GM21723 (cell line): Measurements from ENCODE around the gene GFY.
"Not testable (repeated sequence)": the region's sequence is repeated elsewhere in the genome, so short reads cannot be mapped to it uniquely, and the experiment has no call there.

Experiments
- ATAC-seq: cut with Tn5 transposase; IDR thresholded peaks from one replicate; pipeline ENCODE4 v1.9.1; 2021; ENCODE audit warnings: mild to moderate bottlenecking, moderate library complexity; ENCODE audit not compliant: unreplicated experiment

Gene GFY

DNA sequence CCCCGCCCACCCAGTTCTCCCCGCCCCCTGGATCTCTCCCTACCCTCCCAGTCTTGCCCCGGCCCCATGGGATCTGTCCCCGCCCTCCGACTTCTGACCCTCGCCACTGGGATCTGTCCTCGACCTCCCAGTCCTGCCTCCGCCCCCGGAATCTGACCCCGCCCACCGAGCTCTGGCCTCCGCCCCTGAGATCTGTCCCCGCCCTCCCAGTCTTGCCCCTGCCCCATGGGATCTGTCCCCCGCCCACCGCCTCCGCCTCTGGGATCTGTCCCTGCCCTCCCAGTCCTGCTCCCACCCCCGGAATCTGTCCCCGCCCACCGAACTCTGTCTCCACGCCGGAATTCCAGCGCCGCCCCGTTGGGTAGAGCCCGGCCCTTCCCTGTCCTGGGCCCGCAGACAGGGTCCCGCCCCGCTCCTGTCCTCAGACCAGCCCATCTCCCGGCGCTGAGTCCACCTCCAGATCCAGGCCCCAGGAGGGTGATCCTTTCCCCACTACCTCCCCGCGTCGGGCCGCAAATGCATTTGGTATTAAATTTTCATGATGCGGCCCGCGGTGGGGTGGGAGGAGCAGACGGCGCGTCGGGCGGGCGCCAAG lies 17.7 kb downstream of the GFY start:
- ATAC-seq, result peak; percentile 12

DNA sequence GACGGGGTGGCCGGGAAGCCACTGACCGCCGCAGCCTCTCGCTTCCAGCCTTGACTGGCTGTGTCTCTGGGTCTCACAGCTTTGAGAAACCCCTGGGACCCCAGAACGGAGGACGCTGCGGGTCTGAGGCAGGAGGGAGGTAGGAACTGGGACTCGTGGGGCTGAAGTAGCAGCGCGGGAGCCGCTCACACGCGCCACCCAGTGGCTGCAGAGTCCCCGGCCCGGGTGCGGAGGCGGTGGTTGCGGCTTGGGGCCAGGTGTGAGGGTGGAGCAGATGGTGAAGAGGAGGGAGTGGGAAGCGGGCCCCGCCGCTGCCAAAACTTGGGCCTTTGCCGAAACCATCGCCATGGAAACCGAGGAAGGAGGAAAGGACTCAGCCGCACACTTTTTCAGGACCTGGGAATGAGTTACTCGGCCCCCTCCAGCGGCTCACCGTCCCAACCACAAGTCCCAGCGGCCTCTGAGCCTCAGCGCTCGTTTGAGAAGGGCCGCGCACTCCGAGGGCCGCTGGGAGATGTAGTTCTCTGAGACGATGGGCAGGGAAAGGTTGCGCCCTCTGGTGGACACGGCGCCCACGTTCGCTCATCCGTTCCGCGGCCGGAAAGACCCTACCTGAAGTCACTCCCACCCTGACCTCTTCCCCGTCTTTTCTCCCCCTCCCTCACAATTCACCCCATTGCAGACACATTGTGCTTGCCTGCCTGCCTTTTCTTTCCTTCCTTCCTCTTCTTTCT lies 18.3 kb downstream of the GFY start:
- peak; percentile 71 for ATAC-seq

DNA sequence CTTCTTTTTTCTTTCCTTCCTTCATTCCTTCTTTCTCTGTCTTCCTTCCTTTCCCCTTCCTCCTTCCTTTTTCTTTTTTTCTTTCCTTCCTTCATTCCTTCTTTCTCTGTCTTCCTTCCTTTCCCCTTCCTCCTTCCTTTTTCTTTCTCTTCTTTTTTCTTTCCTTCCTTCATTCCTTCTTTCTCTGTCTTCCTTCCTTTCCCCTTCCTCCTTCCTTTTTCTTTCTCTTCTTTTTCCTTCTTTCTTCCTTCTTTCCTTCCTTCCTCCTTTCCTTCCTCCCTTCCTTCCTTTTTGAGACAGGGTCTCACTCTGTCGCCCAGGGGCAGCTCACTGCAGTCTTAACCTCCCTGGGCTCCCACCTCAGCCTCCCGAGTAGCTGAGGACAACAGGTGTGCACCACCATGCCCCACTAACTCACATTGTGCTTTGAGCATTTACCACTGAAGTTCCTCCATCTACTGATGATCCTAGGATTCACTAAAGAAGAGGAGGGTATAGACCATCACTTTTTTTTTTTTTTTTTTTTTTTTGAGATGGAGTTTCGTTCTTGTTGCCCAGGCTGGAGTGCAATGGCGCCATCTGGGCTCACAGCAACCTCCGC lies 19.0 kb downstream of the GFY start:
- ATAC-seq, result not testable (repeated sequence)

DNA sequence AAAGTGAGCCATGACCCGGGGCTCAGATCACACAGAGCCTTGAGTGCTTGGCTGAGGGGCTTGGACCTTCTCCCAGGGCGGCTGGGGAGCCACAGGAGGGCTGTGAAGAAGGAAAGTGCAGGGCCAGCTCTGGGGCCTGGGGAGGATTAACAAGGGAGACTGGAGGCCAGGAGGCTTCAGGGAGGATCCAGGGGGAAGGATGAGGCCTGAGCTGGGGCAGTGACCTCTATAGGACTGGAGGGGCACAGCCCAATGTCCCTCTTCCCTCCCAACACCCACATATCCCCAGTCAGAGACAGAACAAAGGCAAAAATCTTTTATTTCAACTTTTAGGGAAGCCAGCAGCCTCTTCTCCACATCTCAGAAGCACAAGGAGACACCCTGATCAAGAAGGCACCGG lies 20.8 kb downstream of the GFY start:
- ATAC-seq, result no peak

DNA sequence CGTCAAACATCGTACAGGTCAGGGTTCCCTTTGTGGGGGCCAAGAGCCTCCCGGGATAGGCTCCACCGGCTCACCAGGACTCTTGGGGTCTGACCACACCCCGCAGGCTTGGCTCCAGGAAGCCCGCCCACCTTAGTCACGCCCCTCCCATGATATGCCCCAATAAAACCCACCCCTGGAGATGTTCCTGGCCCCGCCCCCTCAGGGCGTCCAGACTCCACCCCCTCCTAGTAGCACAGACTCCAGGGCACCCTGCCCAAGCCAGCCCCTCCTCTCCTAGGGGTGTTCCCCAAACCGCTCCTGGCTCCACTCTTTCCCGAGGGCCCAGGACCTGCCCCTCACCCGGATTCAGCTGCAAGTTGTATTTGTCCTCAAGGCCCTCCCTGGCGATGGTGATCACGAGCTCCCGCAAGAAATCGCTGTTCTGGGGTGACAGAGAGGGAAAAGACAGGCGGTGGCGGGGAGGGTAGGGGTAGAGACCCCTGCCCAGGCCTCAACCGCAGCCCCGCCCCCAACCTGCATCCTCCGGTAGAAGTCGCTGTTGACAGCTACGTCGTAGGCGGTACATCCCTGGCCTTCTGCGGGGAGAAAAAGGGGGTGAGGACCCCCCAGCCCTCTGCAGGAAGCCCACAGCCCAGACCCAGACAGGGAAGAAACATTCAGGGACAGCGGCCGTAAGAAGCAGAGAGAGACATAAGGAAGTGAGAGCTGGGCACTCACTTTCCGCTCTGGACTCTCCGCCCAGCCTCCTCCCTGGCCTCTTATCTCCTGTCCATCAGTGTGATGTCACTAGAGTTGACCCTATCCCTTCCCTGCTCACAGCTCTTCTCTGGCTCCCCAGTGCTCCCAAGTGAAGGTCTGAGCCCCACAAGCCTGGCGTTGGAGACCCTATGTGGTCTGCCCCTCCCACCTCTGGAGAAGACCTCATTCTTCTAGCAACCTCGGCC lies 22.6 kb downstream of the GFY start:
- no peak for ATAC-seq

DNA sequence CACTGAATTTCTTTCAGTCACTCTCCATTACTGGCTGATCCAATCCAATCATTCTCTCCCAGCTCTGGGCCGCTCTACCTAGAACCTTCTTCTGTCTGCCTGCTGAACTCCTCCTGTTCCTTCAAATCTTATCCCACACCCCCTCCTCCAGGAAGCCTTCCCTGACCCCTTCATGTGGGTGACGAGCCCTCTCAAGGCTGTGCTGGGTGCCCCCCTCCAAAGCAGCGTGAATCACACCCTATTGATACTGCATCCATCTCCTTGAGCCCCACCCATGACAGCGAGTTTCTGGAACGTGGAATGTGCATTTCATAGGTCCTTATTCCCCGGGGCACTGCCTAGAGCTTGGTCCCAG lies 23.2 kb downstream of the GFY start:
- no peak for ATAC-seq

DNA sequence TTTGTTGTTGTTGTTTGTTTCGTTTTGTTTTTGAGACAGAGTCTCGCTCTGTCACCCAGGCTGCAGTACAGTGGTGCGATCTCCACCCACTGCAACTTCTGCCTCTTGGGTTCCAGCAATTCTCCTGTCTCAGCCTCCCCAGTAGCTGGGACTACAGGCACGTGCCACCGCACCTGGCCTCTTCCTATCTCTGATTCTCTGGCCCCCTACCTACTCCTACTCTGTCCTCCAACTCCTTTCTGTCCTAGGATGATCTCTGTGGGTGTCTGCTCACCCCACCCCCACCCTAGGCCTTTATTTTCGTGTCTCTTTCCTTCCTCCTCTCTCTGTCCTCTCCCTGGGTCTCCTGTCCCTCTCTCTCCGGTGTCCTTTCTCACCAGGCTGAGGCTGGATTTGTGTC lies 25.2 kb downstream of the GFY start:
- no peak for ATAC-seq

DNA sequence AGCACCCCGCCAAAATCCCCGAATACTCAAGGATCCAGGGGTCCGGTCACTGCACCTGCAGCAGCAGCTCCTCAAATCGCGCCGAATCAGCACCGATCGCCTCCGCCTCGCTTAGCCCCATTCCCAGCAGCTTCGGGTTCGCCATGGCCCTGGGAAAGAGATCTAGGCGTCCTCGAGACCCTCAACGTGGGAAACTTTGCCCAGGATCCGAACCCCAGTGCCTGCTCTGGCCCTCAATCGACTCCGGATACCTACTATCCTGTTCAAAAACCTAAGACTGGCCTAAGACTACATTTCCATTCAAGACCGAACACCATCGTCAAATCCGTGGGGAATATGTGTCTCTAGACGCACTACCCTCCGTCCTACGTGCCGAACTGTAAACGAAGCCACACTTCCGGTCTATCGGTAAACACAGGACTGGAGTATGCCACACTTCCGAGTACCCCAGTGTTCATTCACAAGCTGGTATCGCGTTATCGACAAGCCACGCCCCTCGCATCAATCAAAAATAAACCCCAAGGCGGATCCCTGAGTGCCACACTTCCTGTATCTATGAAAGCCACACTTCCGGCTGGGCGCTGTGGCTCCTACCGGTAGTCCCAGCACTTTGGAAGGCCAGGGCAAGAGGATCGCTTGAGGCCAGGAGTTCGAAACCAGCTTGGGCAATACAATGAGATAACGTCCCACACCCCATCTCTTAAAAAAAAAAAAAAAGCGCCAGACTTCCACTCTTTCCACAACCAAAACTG lies 26.4 kb downstream of the GFY start, which contains the start of gene PIH1D1:
Gene PIH1D1 (minus strand): TSS at position 385 of the 752 bp plus-strand sequence. CDS start 240 bp downstream, at position 145.
- ATAC-seq, result peak; percentile 56

DNA sequence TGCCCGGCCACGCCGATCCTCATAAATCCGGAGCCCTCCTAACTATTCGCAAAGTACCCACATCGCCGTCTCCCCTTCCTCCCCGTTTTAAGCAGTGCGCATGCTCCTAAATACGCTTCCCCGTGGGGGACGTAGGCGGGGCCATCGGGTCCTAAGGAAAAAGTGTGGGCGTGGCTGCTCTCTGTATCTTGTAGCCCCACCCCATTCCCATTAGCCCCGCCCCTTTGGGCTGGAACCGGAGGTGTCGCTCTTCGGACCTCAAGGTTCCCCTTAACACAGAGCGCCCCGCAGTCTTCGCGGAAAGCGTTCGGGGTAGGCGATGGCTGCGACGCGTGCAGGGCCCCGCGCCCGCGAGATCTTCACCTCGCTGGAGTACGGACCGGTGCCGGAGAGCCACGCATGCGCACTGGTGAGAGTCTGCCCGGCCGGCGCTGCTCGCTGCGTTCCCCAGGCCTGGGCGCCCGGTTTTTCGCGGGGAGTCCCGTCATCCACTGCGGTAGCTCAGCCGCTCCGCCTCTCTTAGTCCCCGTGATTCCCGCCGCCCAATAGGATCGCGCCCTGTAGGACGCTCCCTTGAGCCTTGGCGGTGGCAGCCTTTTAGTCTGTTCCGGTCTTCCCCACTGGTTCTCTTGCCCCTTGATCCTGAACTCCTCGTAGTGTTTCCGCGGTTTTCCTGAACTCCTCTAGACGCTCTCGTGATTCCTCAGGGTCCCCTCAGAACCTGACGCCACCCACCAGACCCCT lies 28.0 kb downstream of the GFY start, which contains the start of gene ALDH16A1:
Gene ALDH16A1 (plus strand): TSS at position 213 of the 744 bp plus-strand sequence. CDS start 107 bp downstream, at position 320.
- ATAC-seq, result peak; percentile 79

DNA sequence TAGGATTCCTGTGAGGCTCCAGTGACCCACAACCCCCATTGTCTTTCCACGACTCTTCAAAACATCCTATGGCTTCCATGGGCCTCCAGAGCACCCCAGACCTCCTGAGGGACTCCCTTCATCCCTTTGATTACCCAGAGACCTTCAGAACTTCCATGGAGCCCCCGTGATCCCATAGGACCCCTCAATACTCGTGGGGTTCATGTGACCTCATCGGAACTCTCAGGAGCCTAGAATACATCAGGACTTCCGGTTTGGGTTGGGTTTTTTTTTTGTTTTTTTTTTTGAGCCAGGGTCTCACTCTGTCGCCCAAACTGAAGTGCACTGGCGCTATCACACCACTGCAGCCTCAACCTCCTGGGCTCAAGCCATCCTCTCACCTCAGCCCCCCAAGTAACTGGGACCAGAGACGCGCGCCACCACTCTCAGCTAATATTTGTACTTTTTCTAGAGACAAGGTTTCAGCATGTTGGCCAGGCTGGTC lies 28.6 kb downstream of the GFY start:
- ATAC-seq, result no peak

DNA sequence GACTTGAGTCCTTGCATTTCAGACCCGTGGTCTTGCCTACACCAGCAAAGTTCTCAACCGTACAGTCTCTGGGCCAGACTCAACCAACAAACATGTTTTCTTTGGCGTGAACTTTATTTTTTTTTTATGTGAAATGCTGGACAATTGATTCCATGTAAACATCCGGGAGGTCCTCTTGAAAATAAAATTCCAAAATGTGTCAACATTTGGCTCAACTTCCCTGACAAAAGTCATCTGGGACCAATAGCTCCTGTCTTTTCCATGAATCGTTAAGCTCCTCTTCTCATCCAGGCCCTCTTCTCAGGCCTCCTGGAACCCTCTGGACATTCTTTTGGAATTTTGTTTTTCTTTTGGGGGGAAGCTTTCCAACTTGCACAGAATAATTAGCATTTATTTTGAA lies 30.6 kb downstream of the GFY start:
- ATAC-seq, result no peak

DNA sequence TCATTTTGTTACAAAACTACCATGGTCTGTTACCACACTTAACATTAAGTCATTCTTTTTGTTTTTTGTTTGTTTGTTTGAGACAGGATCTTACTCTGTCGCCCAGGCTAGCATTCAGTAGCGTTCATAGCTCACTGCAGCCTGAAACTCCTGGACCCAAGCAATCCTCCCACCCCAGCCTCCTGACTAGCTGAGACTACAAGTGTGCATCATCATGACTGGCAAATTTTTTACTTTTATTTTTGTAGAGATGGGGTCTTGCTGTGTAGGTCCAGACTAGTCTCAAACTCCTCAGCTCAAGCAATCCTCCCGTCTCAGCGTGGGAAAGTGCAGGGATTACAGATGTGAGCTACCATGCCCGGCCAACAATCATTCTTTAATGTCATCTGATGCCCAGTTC lies 31.1 kb downstream of the GFY start:
- no peak for ATAC-seq

DNA sequence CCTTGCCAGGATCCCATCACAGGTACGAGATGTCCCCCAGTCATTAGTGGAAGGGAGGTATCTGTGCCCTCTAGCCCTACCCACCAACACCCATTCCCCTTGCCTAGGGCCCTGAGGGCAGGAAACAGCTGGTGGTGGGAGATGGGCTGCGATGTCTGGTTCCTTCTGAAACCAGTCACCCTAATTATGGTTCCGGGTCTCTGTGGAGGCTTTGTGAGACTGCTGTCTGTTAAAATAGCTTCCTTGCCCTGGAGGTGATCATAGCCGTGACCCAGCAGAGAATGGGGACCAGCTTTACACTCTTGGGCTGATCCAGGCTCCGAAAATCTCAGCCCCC lies 33.3 kb downstream of the GFY start:
- ATAC-seq, result no peak

DNA sequence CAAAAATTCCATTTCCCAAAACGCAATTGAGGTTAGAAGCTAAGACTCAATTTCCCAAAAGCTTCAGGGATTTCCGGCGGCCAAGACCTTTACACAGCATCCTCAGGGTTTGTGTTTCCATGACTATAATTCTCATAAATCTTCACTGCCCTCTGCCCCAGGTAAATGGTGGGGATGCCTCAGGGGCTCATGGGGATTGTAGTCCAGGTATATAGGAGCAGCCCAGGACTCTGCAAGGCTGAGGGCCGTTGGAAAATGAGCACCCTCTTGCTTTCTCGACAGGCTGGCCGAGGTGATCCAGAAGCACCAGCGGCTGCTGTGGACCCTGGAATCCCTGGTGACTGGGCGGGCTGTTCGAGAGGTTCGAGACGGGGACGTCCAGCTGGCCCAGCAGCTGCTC lies 34.2 kb downstream of the GFY start:
- ATAC-seq, result no peak

DNA sequence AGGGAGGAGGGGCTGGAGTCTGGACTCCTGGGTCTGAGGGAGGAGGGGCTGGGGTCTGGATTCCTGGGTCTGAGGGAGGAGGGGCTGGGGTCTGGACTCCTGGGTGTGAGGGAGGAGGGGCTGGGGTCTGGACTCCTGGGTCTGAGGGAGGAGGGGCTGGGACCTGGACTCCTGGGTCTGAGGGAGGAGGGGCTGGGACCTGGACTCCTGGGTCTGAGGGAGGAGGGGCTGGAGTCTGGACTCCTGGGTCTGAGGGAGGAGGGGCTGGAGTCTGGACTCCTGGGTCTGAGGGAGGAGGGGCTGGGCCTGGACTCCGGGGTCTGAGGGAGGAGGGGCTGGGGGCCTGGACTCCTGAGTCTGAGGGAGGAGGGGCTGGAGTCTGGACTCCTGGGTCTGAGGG lies 35.9 kb downstream of the GFY start:
- ATAC-seq, result not testable (repeated sequence)

DNA sequence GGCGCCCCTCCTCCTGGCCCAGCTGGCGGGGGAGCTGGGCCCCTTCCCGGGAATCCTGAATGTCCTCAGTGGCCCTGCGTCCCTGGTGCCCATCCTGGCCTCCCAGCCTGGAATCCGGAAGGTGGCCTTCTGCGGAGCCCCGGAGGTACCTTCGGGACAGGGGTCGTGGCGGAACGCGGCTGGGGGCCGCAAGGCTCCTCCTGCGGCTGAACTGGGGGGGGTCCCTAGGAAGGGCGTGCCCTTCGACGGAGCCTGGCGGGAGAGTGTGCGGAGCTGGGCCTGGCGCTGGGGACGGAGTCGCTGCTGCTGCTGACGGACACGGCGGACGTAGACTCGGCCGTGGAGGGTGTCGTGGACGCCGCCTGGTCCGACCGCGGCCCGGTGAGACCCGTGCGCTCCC lies 36.5 kb downstream of the GFY start:
- ATAC-seq, result no peak

DNA sequence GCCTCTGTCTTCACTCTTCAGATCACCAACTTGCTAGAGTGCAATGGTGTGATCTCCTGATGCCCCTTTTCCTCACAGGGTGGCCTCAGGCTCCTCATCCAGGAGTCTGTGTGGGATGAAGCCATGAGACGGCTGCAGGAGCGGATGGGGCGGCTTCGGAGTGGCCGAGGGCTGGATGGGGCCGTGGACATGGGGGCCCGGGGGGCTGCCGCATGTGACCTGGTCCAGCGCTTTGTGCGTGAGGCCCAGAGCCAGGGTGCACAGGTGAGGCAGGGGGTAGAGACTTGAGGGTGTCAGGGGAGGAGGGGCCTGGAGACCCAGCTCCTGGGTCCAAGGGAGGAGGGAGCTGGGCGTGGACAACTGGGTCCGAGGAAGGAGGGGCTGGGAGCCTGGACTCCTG lies 37.3 kb downstream of the GFY start:
- ATAC-seq, result no peak

DNA sequence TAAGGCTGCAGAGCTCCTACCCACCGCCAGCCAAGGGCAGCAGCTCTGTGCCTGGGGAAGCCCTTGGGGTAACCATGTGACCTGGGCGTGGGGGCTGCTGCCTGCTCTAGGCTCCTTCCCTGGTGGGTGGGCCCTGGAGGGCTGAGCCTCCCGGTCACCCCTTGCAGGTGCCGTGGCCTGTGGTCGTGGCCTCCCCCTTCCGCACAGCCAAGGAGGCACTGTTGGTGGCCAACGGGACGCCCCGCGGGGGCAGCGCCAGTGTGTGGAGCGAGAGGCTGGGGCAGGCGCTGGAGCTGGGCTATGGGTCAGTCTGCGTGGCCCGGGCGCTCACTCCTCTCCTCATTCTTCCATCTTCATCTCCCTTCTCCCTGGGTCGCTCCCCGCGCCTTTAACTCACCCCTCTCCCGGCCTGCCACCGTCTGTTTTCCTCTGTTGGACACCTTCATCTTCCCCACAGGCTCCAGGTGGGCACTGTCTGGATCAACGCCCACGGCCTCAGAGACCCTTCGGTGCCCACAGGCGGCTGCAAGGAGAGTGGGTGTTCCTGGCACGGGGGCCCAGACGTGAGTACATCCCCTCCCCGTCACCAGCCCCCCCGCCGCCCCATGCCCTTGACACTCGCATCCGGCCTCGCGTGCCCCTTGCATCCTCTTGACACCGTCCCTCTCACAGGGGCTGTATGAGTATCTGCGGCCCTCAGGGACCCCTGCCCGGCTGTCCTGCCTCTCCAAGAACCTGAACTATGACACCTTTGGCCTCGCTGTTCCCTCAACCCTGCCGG lies 39.0 kb downstream of the GFY start:
- no peak for ATAC-seq

DNA sequence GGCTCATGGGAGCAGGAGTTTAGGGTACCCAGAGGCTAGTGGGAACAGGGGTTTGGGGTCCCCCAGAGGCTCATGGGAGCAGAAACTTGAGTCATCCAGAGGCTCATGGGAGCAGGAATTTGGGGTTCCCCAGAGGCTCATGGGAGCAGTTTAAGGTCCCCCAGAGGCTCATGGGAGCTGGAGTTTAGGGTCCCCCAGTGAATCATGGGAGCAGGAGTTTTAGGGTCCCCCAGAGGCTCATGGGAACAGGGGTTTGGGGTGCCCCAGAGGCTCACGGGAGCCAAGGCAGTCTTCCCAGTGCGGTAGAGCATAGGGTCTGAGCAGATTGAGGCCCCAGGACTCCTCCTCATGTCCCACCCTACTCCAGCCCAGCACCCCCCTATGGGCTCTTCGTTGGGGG lies 40.2 kb downstream of the GFY start:
- no peak for ATAC-seq
